ENCODE data around the gene SCYL1.

GRCh38 chr11:65516135-65516968 is 8.5 kb upstream of the SCYL1 start:
- no peak for TF ChIP-seq CTCF (conservative IDR thresholded peaks at IDR 0.05; ENCODE audit: low read depth, low read length)
- TF ChIP-seq POLR2A (IDR thresholded peaks at IDR 0.05; ENCODE audit: low read depth, low read length), result no peak
- TF ChIP-seq FOS (IDR thresholded peaks at IDR 0.05; ENCODE audit: low read depth, low read length), result no peak
- TF ChIP-seq BHLHE40 (IDR thresholded peaks at IDR 0.05; ENCODE audit: low read depth, low read length), result no peak
- no peak for TF ChIP-seq RCOR1 (IDR thresholded peaks at IDR 0.05; ENCODE audit: insufficient replicate concordance, low read length)
- TF ChIP-seq RAD21 (IDR thresholded peaks at IDR 0.05; ENCODE audit: low read length), result no peak
- TF ChIP-seq USF2 (IDR thresholded peaks at IDR 0.05; ENCODE audit: low read depth, low read length), result no peak

All from IMR-90 (cell line).